CD14-positive monocyte (primary cell): Measurements from ENCODE around the gene SMC1A. TPM values are rescaled to one million over a fixed set of nuclear protein-coding genes. Genes with fewer than 3 reads are reported as not detected.

ENCODE experiments used
- DNase-seq, 3 donors: peaks; one replicate each; pipeline ENCODE4 v3.0.0-alpha.2; 2011 to 2022
- H2AFZ ChIP-seq: 2 replicates; pipeline ENCODE4 v1.6.0; 2012; ENCODE audit warnings: mild to moderate bottlenecking, low read depth, low read length, inconsistent platforms; ENCODE audit not compliant: insufficient read depth, poor library complexity, severe bottlenecking
- H3K27ac ChIP-seq, 2 donors: 1 replicate in 1 of 2; 2 replicates in 1 of 2; pipeline ENCODE4 v1.5.1; 2012 to 2013; ENCODE audit warnings: low read length in 2 of 2, control low read depth in 1 of 2, inconsistent platforms in 1 of 2, low read depth in 1 of 2, mild to moderate bottlenecking in 1 of 2
- H3K27me3 ChIP-seq, 2 donors: one replicate each; pipeline versions ENCODE4 v1.6.0 to v1.6.1; 2011 to 2013; ENCODE audit warnings: low read length in 2 of 2; ENCODE audit not compliant: control insufficient read depth in 2 of 2, insufficient read depth in 2 of 2
- H3K36me3 ChIP-seq, 2 donors: replicated peaks in 1 of 2; 1 replicate in 1 of 2; 2 replicates in 1 of 2; pipeline versions ENCODE4 v1.5.1 to v1.6.1; 2012 to 2013; ENCODE audit warnings: low read length in 2 of 2, control low read depth in 1 of 2, inconsistent platforms in 1 of 2, mild to moderate bottlenecking in 1 of 2; ENCODE audit not compliant: insufficient read depth in 2 of 2, control insufficient read depth in 1 of 2
- H3K4me1 ChIP-seq, 2 donors: 1 replicate in 1 of 2; 2 replicates in 1 of 2; pipeline versions ENCODE4 v1.5.1 to v1.6.1; 2012 to 2013; ENCODE audit warnings: low read length in 2 of 2, control low read depth in 1 of 2, inconsistent platforms in 1 of 2, mild to moderate bottlenecking in 1 of 2, moderate library complexity in 1 of 2; ENCODE audit not compliant: insufficient read depth in 2 of 2, control insufficient read depth in 1 of 2
- H3K4me2 ChIP-seq: replicated peaks from 2 replicates; pipeline ENCODE3; 2012; ENCODE audit warnings: low read length, moderate library complexity, mild to moderate bottlenecking; ENCODE audit not compliant: poor library complexity, severe bottlenecking; ENCODE audit errors: extremely low read depth
- H3K4me3 ChIP-seq, 3 experiments: fragments of 200-600 bp in 1 of 3; sonication (generic) in 1 of 3; replicated peaks in 1 of 3; 1 replicate in 2 of 3; 2 replicates in 1 of 3; pipeline ENCODE4 v1.5.1; 2011 to 2013; ENCODE audit warnings: low read length in 3 of 3, mild to moderate bottlenecking in 3 of 3, control low read depth in 2 of 3, low read depth in 2 of 3, inconsistent platforms in 1 of 3, moderate library complexity in 1 of 3
- H3K79me2 ChIP-seq: 2 replicates; pipeline ENCODE4 v1.6.0; 2012; ENCODE audit warnings: mild to moderate bottlenecking, control low read depth, inconsistent platforms, low read length, moderate library complexity; ENCODE audit not compliant: insufficient read depth
- H3K9ac ChIP-seq: 2 replicates; pipeline ENCODE4 v1.6.0; 2017; ENCODE audit warnings: low read length, mild to moderate bottlenecking; ENCODE audit not compliant: insufficient read depth, poor library complexity, severe bottlenecking
- H3K9me3 ChIP-seq, 2 donors: replicated peaks in 1 of 2; 1 replicate in 1 of 2; 2 replicates in 1 of 2; pipeline versions ENCODE4 v1.5.1 to v1.6.1; 2012 to 2013; ENCODE audit warnings: low read length in 2 of 2, control low read depth in 1 of 2; ENCODE audit not compliant: control insufficient read depth in 1 of 2, insufficient read depth in 1 of 2
- H4K20me1 ChIP-seq: 2 replicates; pipeline ENCODE4 v1.6.0; 2012; ENCODE audit warnings: mild to moderate bottlenecking, low read length, control low read depth, moderate library complexity; ENCODE audit not compliant: insufficient read depth
- H3K27ac Mint-ChIP-seq, 7 donors: one replicate each; pipeline ENCODE4 v1.8.0; 2020; ENCODE audit warnings: mild to moderate bottlenecking in 7 of 7, mixed read lengths in 7 of 7, moderate library complexity in 6 of 7, inconsistent platforms in 2 of 7
- H3K27me3 Mint-ChIP-seq, 3 donors: one replicate each; pipeline ENCODE4 v1.8.0; 2021 to 2022; ENCODE audit warnings: low read depth in 3 of 3, mild to moderate bottlenecking in 3 of 3, mixed read lengths in 3 of 3, moderate library complexity in 3 of 3, inconsistent platforms in 1 of 3
- H3K36me3 Mint-ChIP-seq, 2 donors: one replicate each; pipeline ENCODE4 v1.8.0; 2020; ENCODE audit warnings: mixed read lengths in 2 of 2, inconsistent platforms in 1 of 2, mild to moderate bottlenecking in 1 of 2
- H3K4me1 Mint-ChIP-seq: one replicate; pipeline ENCODE4 v1.8.0; 2020; ENCODE audit warnings: mild to moderate bottlenecking, mixed read lengths
- H3K4me3 Mint-ChIP-seq, 2 donors: one replicate each; pipeline ENCODE4 v1.8.0; 2020; ENCODE audit warnings: mild to moderate bottlenecking in 2 of 2, mixed read lengths in 2 of 2, moderate library complexity in 1 of 2
- H3K9me3 Mint-ChIP-seq, 7 donors: one replicate each; pipeline ENCODE4 v1.8.0; 2020 to 2022; ENCODE audit warnings: mixed read lengths in 7 of 7, mild to moderate bottlenecking in 6 of 7, moderate library complexity in 6 of 7, inconsistent platforms in 2 of 7
- WGBS: methylation state at CpG from one replicate; pipeline ENCODE4 v1.1.5; 2013; ENCODE audit warnings: missing lambda C conversion rate; ENCODE audit not compliant: insufficient coverage; 5-methylcytosine and 5-hydroxymethylcytosine counted together
- intact Hi-C, 2 donors: fragments of 100-400 bp; cut with micrococcal nuclease; formaldehyde crosslinking; loops; one replicate each; pipeline versions ENCODE4 v1.15.0 to v1.15.1; 2023
- polyA plus RNA-seq, 3 donors: library from polyadenylated mRNA; depleted of rRNA in 1 of 3; unstranded in 2 of 3; stranded (reverse) in 1 of 3; fragments of 300-500 nt in 2 of 3; fragments of >200 nt in 1 of 3; fragmentation: Illumina TruSeq in 2 of 3; gene quantifications; 1 replicate in 2 of 3; 2 replicates in 1 of 3; pipeline ENCODE4 v1.2.3, GENCODE V29; 2012 to 2021
- TF ChIP-seq, protein P1 (sequence below): fragments of 200-600 bp; IDR thresholded peaks from one replicate; pipeline ENCODE4 v1.8.0; 2022; ENCODE audit warnings: antibody characterized with exemption, mild to moderate bottlenecking

The SMC1A gene
- polyA plus RNA-seq, 3 donors: 25.5 to 53.2 (median 25.6) TPM

GRCh38 chrX:53438832-53439230, 16.4 kb upstream of the SMC1A start:
- Histone ChIP-seq H4K20me1 (no peaks in the 10 kb centered on the region), H3K4me2 (no peak overlapping the region), H3K79me2 (peaks cover 2% of the 10 kb centered on the region), H3K9ac (no peak overlapping the region), H3K27ac (no peak overlapping the region), H2AFZ (no peak overlapping the region), H3K9me3 (no peaks in the 10 kb centered on the region), H3K36me3 (no peaks in the 10 kb centered on the region), H3K4me1 (peaks cover 39 to 65% of the 10 kb centered on the region in 2 donors), H3K4me3 (no peak overlapping the region), H3K27me3 (no peaks in the 10 kb centered on the region)
- no peak for DNase-seq
- Mint-ChIP-seq H3K9me3 (peaks cover 0 to 5% (median 0%) of the 10 kb centered on the region in 7 donors), H3K4me1 (peaks cover 34% of the 10 kb centered on the region), H3K27ac (no peak overlapping the region), H3K27me3 (peaks cover 0 to 33% (median 0%) of the 10 kb centered on the region in 3 donors), H3K4me3 (no peak overlapping the region), H3K36me3 (peaks cover 0 to 3% of the 10 kb centered on the region in 2 donors)
- TF ChIP-seq, protein P1, sequence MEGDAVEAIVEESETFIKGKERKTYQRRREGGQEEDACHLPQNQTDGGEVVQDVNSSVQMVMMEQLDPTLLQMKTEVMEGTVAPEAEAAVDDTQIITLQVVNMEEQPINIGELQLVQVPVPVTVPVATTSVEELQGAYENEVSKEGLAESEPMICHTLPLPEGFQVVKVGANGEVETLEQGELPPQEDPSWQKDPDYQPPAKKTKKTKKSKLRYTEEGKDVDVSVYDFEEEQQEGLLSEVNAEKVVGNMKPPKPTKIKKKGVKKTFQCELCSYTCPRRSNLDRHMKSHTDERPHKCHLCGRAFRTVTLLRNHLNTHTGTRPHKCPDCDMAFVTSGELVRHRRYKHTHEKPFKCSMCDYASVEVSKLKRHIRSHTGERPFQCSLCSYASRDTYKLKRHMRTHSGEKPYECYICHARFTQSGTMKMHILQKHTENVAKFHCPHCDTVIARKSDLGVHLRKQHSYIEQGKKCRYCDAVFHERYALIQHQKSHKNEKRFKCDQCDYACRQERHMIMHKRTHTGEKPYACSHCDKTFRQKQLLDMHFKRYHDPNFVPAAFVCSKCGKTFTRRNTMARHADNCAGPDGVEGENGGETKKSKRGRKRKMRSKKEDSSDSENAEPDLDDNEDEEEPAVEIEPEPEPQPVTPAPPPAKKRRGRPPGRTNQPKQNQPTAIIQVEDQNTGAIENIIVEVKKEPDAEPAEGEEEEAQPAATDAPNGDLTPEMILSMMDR: no peak
- 100% methylated on average over 1 of the region's 1 CpG for WGBS
- intact Hi-C loops: no loop called here

GRCh38 chrX:53438174-53438831, 15.8 kb upstream of the SMC1A start:
- Histone ChIP-seq H3K4me3 (no peak overlapping the region), H3K27ac (no peak overlapping the region), H3K36me3 (no peaks in the 10 kb centered on the region), H3K4me1 (peaks cover 44 to 70% of the 10 kb centered on the region in 2 donors), H4K20me1 (no peaks in the 10 kb centered on the region), H3K4me2 (no peak overlapping the region), H2AFZ (no peak overlapping the region), H3K9me3 (no peaks in the 10 kb centered on the region), H3K9ac (no peak overlapping the region), H3K27me3 (no peaks in the 10 kb centered on the region), H3K79me2 (peaks cover 7% of the 10 kb centered on the region)
- no peak for DNase-seq
- TF ChIP-seq, protein P1: no peak
- Mint-ChIP-seq H3K9me3 (peaks cover 0 to 6% (median 0%) of the 10 kb centered on the region in 7 donors), H3K4me3 (no peak overlapping the region), H3K4me1 (peaks cover 40% of the 10 kb centered on the region), H3K36me3 (no peaks in the 10 kb centered on the region), H3K27me3 (peaks cover 0 to 33% (median 0%) of the 10 kb centered on the region in 3 donors), H3K27ac (no peak overlapping the region)
- intact Hi-C loops: no loop called here
- 100% methylated on average over 1 of the region's 5 CpGs for WGBS
